Hematopoietic multipotent progenitor cell (in vitro differentiated cells): ENCODE measurements around the gene DNAJC15. TPM values are rescaled to one million over a fixed set of nuclear protein-coding genes. Genes with fewer than 3 reads are reported as not detected.
"Not testable (repeated sequence)": the region's sequence is repeated elsewhere in the genome, so short reads cannot be mapped to it uniquely, and the experiment has no call there.

Experiments used
- DNase-seq, 3 donors: peaks; one replicate each; pipeline ENCODE4 v3.0.0-alpha.2; 2011 to 2015; ENCODE audit warnings: low read depth in 2 of 3, low spot score in 2 of 3
- total RNA-seq: library from RNA; depleted of rRNA; stranded (reverse); fragments of >200 nt; gene quantifications from one replicate; pipeline ENCODE4 v1.2.3, GENCODE V29; 2012

Gene DNAJC15
- total RNA-seq, 1 donor: 8.9 TPM

DNA sequence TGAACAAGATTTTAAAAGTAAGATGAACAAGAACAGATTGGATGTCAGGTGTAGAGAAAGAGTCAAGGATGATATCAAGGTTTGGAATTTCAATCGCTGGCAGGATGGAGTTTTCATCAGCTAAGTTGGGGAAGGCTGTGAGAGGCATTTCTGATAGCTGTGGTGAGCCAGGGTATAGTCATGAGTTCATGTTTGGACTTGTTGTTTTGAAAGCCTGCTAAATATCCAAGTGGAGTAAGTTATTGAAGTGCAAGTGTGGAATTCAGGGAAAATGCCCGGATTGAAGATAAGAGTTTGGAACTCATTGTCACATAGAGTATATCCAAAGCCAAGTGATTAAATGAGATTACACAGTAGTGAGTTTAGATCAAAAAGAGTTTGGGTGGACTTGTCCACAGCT, 20.4 kb upstream of the DNAJC15 start:
- DNase-seq: no peak

- DNase-seq: no peak
Measured at GRCh38 chr13:43003729-43004128, 19.7 kb upstream of the DNAJC15 start.

DNA sequence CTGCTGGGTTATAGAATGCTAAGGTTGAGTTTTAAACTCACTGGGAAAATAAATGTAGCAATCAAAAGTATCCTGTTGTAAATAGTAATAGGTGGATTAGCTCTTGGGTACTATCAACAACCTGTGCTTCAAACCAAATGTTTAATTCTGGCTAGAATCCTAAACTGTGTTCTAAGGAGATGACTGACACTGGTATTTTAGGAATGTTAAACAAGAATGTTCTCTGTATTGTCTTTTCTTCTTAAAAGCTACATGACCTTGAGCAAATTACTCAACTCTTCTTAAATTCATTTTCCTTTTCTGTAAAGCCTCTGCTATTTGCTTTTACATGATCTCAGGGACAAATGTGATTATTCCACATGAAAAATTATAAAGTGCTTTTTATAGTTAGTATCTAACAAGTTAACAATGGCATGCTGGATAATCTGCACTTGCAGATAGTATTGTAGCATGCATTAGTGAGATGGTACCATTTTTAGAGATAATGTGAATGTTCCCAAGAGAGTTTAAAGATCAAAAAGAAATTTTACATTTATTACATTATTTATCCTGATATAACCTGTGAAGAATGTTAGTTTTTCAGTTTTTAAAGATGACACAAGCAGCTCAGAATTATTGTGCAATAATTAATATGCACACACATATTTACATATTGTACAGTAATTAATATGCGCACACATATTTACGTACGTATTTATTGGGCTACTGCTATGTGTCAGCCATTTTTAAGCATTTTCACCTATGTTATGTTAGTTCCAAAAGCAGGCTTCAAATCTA, 17.7 kb upstream of the DNAJC15 start:
- no peak for DNase-seq

DNA sequence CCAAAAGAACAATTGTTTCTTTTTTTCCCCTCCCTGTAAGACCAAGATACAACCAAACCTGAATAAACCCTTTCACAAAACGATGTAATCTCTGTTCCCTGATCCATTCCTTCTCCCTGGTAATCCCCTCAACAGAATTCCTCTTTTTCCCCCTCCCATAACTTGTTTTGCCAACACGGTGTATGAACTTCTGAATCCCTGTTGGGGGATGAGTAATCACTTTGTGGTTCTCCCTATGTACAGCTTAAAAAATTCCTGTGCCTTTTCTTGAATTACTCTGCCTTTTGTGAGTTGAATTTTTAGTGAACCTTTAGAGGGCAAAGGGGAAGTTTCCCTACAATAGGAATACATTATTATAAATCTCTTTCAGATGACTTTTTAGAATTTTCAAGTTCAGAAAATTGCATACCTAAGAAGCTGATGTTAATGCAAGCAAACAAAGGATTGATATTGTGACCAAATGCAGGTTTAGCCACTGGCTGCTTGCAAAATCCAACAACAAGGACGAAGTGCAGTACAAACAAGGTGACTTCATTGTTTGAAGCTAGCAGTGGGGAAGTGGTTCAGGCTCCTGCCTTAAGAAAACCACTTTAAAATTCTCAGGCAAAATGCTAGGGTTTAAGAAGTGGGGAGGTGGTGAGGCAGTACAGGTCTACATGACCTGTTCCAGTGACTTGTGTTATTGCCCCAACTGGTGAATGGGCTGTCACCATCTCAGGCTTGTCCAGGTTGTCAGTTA, 16.3 kb upstream of the DNAJC15 start:
- no peak for DNase-seq

GRCh38 chr13:43008596-43008995, 14.8 kb upstream of the DNAJC15 start:
- DNase-seq: no peak

DNA sequence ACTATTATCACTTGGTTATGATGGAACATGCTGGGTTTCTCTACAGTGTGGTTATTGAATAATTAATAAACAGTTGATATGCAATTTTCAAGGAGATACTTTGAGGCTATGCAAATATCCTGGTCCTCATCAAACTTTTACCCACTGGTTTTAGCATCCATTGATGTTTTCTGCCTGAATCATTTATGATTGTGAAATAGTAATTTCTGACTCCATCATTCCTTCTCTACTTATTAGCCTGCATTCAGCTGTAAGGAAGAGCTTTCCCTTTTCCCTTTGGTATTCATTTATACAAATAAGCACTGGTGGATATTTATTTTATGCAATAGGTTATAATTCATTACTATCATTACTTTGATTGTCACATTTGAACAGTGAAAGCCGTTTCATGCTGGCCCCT, 13.9 kb upstream of the DNAJC15 start:
- no peak for DNase-seq

DNA sequence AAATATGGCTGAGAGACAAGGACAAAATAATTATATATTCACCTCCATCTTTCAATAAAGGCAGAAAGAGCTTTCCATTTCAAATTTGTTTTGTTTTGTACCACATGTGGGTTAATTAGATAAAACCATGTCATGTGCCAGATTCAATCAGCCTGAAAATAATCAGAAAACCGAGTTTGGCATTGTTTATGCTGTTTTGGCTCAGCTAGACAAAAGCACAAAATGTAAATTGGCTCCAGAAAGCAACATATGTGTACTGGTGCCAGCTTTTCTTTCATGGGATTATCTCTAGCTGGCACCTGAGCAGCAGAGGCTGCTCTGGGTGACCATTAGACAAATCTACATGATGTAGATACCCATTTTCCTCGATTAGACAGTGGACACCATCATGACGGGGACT, 9.2 kb upstream of the DNAJC15 start:
- DNase-seq: no peak

DNA sequence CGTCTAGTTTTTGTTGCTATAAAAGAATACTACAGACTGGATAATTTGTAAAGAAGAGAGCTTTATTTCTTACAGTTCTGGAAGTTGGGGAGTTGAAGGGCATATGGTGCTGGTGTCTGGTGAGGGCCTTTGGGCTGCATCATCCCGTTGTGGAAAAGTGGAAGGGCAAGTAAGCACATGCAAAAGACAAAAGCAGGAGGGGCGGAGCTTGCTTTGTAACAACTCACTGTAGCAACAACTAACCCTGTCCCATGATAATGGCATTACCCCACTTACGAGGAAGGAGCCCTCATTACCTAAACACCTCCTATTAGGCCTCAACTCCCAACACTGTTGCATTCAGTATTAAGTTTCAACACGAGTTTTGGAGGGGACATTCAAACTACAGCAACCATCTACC, 7.2 kb upstream of the DNAJC15 start:
- DNase-seq: no peak

DNA sequence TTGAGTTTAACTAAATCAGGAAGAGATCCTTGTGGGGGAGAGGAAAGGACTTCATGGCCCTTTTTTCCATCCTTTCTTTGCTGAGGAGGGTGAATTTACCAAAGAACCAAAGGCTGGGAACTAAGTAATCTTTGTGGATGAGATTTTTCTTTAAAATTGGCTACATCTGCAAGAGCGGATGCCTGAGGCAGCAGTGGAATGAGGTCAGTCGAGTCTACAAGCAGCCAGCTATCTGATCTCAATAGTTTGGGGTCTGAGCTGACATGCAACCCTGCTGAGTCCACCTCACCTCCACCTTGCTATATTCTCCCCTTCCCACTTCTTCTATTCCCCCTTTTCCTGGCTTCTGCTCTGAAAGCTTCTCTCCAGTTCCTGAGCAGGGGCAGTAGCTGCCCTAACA, 3.6 kb upstream of the DNAJC15 start:
- DNase-seq: no peak

DNA sequence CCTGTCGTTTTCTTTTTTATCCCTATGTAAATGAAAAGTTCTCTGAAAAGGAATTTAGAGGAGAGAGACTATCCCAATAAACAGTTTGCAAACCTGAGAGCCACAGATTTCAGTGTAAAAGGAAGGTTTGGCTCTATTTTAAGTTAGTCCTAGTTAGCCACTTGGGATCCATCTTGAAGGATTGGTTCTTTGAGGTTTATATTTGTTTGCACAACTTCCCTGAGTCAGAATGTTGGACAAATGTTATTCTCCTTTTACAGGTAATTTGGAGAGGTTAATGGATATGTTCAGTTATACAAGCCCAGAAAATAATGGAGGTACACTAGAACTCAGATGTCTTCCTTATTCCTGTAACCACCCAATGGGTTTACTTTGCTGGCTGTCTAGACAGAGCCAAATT, 2.6 kb upstream of the DNAJC15 start:
- no peak for DNase-seq

- no peak for DNase-seq
Measured at GRCh38 chr13:43021926-43022670, 1.3 kb upstream of the DNAJC15 start.

GRCh38 chr13:43022934-43023288, 475 bp upstream of the DNAJC15 start:
- DNase-seq: no peak

- DNase-seq: no peak
Measured at GRCh38 chr13:43026262-43026661, 2.9 kb downstream of the DNAJC15 start.

DNA sequence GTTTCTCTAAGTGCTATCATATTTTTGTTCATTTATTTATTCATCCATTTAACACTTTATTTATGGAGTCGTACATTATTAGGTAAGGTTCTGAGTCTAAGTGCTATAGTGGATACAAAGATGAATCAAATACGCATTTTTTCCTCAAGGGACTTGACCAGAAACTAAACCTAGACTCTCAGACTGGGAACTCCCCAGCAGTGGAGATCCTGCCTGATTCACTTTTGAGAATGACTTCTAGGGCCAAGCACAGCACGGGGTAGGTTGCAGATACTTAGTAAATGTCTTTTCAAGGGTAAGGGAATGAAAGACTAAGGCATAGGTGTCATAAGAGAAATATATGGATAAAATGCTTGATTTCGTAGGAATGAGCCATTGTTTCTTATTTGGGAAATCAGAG, 7.2 kb downstream of the DNAJC15 start:
- no peak for DNase-seq

DNA sequence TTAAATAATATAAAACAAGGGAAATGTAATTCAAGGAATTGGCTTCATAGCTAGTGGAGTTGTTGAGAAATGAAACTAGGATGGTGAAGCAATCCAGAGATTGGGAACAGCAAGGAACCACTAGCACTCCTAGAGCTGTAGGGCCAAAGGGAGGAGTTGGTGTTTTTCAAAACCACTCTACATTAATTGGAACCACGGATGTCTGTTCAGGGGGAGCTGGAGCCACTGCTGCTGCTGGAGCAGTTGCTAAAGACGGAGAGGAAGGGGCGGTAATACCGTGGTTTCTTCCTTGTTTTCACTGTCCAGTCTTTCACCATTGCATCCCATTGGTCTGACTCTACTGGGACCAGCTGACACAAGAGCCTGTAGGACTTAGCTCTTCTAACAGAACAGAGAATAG, 8.5 kb downstream of the DNAJC15 start:
- DNase-seq: no peak

DNA sequence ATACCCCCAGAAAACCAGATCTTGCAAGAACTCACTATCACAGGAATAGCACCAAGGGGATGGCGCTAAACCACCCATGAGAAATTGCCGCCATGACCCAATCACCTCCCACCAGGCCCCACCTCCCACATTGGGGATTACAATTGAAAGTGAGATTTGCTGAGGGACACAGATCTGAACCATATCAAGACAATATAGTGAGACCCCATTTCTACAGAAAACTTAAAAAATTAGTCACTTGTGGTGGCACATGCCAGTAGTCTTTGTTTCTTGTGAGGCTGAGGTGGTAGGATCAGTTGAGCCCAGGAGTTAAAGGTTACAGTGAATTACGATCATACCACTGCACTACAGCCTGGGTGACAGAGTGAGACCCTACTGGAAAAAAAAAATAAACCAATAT, 9.7 kb downstream of the DNAJC15 start:
- DNase-seq: no peak

GRCh38 chr13:43036351-43037250, 13.2 kb downstream of the DNAJC15 start:
- no peak for DNase-seq

GRCh38 chr13:43039966-43040365, 16.6 kb downstream of the DNAJC15 start:
- no peak for DNase-seq

DNA sequence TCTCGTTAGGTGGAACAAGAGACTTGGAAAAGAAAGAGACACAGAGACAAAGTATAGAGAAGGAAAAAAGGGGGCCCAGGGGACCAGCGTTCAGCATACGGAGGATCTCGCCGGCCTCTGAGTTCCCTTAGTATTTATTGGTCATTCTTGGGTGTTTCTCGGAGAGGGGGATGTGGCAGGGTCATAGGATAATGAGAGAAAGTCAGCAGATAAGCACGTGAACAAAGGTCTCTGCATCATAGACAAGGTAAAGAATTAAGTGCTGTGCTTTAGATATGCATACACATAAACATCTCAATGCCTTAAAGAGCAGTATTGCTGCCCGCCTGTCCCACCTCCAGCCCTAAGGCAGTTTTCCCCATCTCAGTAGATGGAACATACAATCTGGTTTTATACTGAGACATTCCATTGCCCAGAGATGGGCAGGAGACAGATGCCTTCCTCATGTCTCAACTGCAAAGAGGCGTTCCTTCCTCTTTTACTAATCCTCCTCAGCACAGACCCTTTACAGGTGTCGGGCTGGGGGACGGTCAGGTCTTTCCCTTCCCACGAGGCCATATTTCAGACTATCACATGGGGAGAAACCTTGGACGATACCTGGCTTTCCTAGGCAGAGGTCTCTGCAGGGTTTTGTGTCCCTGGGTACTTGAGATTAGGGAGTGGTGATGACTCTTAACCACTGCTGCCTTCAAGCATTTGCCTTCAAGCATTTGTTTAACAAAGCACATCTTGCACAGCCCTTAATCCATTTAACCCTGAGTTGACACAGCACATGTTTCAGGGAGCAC, 17.4 kb downstream of the DNAJC15 start:
- DNase-seq: not testable (repeated sequence)

GRCh38 chr13:43041369-43041921, 18.1 kb downstream of the DNAJC15 start:
- DNase-seq: no peak
